MCF 10A (cell line): Measurements from ENCODE around the gene DNAJC18. TPM values are rescaled to one million over a fixed set of nuclear protein-coding genes. Genes with fewer than 3 reads are reported as not detected.
A peak's percentile ranks its signal among the peaks of the same experiment; 100 is the strongest.

Experiments
- BruUV-seq: library from RNA; stranded (reverse); fragments of 400-500 nt; replicated peaks from 2 replicates; lab custom pipeline; 2021; lab: Mats Ljungman, UMichigan
- CTCF ChIA-PET: fragments of 300-600 bp; sonication (Branson Sonifier 250); formaldehyde crosslinking; extraction: SDS; loops from one replicate; lab custom pipeline; 2021; ENCODE audit warnings: antibody characterized with exemption, inconsistent platforms; lab: Yijun Ruan, JAX
- POLR2A ChIA-PET: fragments of 300-600, 350-650 bp; sonication (Branson Sonifier 250); formaldehyde crosslinking; extraction: SDS; loops from one replicate; lab custom pipeline; 2020; ENCODE audit warnings: antibody characterized with exemption, inconsistent platforms; lab: Yijun Ruan, JAX
- DNase-seq: peaks from one replicate; pipeline ENCODE4 v3.0.0-alpha.2; 2018; ENCODE audit not compliant: unreplicated experiment
- H3K27ac Mint-ChIP-seq: one replicate; pipeline ENCODE4 v1.8.0; 2022; ENCODE audit warnings: mild to moderate bottlenecking, low read depth, mixed read lengths; ENCODE audit not compliant: unreplicated experiment
- H3K27me3 Mint-ChIP-seq: one replicate; pipeline ENCODE4 v1.8.0; 2022; ENCODE audit warnings: mixed read lengths; ENCODE audit not compliant: insufficient read depth, unreplicated experiment
- H3K36me3 Mint-ChIP-seq: one replicate; pipeline ENCODE4 v1.8.0; 2022; ENCODE audit warnings: mild to moderate bottlenecking, moderate library complexity, mixed read lengths; ENCODE audit not compliant: insufficient read depth, unreplicated experiment
- H3K4me1 Mint-ChIP-seq: one replicate; pipeline ENCODE4 v1.8.0; 2022; ENCODE audit warnings: mixed read lengths; ENCODE audit not compliant: insufficient read depth, unreplicated experiment
- H3K4me3 Mint-ChIP-seq: one replicate; pipeline ENCODE4 v1.8.0; 2022; ENCODE audit warnings: mild to moderate bottlenecking, moderate library complexity, mixed read lengths; ENCODE audit not compliant: unreplicated experiment
- H3K9me3 Mint-ChIP-seq: one replicate; pipeline ENCODE4 v1.8.0; 2022; ENCODE audit warnings: mixed read lengths; ENCODE audit not compliant: unreplicated experiment
- CTCF ChIP-seq: fragments of 200-600 bp; IDR thresholded peaks from one replicate; pipeline ENCODE4 v1.8.0; 2022; ENCODE audit warnings: antibody characterized with exemption, mild to moderate bottlenecking; ENCODE audit not compliant: unreplicated experiment
- intact Hi-C: fragments of 100-400 bp; cut with micrococcal nuclease; formaldehyde crosslinking; loops from 2 replicates; pipeline ENCODE4 v1.14.1; 2022
- total RNA-seq: library from RNA; stranded (reverse); gene quantifications from 2 replicates; pipeline ENCODE4 v1.2.3, GENCODE V29; 2022

Gene DNAJC18
- total RNA-seq, 1 experiment from 2014 or later = 15.1 TPM

DNA sequence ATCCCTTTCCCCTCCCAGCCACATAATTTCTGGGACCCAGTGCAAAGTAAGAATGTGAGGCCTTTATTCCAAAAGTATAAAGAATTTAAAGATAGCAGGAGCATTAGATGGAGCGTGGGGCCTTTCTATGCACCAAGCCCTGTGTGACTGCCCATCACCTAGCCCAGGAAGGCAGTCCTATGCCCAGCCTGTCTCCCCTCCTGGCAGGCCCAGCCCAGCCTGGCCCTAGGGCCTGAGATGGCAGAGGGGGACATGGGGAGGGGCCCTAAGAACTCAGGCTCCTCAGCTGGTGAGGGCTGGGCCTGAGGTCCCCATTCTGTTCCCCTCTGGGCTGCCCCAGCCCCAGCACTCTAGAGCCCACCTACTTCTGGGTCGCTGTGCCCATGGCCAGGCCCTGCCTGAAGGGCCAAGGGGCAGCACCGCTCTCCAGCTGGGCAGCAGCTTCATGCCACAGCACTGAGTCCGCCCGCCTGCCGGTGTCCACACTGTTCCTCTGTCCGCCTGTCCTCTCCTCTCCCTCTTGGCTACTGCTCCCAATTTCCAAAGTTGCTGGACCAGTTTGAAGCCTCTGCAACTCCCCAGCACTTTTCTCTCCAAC lies 55.2 kb downstream of the DNAJC18 start:
- no TSS peak for BruUV-seq
- CTCF ChIA-PET = interaction anchor here (0.5 to 0.9 kb wide), 4 partner anchors 9 to 184 kb away, joined by 3 to 4 read pairs (median 4); no protein-coding TSS in a partner anchor
- Mint-ChIP-seq H3K27me3 (no peaks in the 10 kb centered on the region), H3K4me3 (no peak overlapping the region), H3K27ac (no peak overlapping the region), H3K36me3 (no peaks in the 10 kb centered on the region), H3K4me1 (peaks cover 20% of the 10 kb centered on the region), H3K9me3 (no peaks in the 10 kb centered on the region)
- no peak for DNase-seq
- intact Hi-C loops = no loop called here
- POLR2A ChIA-PET = interaction anchor here (1.0 kb wide), 1 partner anchor 10 kb away, joined by 5 read pairs; no protein-coding TSS in a partner anchor
- TF ChIP-seq CTCF = no peak

GRCh38 chr5:139383275-139383992 lies 55.9 kb downstream of the DNAJC18 start, which contains the start of gene SLC23A1:
Gene SLC23A1, minus strand, starts transcription at chr5:139383297. Its CDS starts 44 bp downstream, at chr5:139383253.
- Mint-ChIP-seq H3K27ac (no peak within 1 kb of the TSS), H3K9me3 (no peaks in the 10 kb centered on the region), H3K4me1 (peaks cover 20% of the 10 kb centered on the region), H3K27me3 (no peaks in the 10 kb centered on the region), H3K36me3 (no peaks in the 10 kb centered on the region), H3K4me3 (no peak within 1 kb of the TSS)
- CTCF ChIA-PET = interaction anchor here (0.6 kb wide), 1 partner anchor 185 kb away, joined by 4 read pairs; no protein-coding TSS in a partner anchor
- intact Hi-C loops = no loop called here
- POLR2A ChIA-PET = no interaction called here
- peak; percentile 54 for DNase-seq
- no peak for TF ChIP-seq CTCF
- no TSS peak for BruUV-seq

DNA sequence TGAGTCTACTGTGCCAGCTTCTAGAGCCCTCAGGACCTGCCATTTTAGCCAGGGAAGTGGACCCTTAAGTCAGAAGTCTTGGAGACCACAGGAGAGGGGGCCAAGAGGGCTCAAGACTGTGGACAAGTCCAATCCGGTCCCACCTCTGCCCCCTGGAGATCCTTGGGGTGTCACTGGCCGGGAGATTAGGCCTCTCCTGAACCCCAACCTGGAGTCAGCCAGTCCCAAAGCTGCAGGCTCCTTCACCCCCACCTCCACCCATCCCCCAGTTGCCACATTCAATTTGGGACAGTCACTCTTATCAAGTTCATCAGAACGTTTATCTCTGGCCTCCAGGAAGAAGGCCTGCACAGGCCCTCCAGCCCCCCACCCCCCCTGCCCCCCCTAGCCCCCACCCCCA lies 56.5 kb downstream of the DNAJC18 start:
- TF ChIP-seq CTCF = no peak
- Mint-ChIP-seq H3K4me3 (no peak overlapping the region), H3K27ac (no peak overlapping the region), H3K4me1 (peaks cover 20% of the 10 kb centered on the region), H3K9me3 (no peaks in the 10 kb centered on the region), H3K27me3 (no peaks in the 10 kb centered on the region), H3K36me3 (no peaks in the 10 kb centered on the region)
- no peak for DNase-seq
- ChIA-PET POLR2A (interaction anchor here (1.2 kb wide), 1 partner anchor 8 kb away, joined by 3 read pairs; no protein-coding TSS in a partner anchor), CTCF (no interaction called here)
- no TSS peak for BruUV-seq
- intact Hi-C loops = no loop called here
